Measurements from ENCODE around the gene TBC1D5. TPM values are rescaled to one million over a fixed set of nuclear protein-coding genes. Genes with fewer than 3 reads are reported as not detected.

Gene TBC1D5
- total RNA-seq, 1 experiment from 2014 or later: 36.4 TPM

DNA sequence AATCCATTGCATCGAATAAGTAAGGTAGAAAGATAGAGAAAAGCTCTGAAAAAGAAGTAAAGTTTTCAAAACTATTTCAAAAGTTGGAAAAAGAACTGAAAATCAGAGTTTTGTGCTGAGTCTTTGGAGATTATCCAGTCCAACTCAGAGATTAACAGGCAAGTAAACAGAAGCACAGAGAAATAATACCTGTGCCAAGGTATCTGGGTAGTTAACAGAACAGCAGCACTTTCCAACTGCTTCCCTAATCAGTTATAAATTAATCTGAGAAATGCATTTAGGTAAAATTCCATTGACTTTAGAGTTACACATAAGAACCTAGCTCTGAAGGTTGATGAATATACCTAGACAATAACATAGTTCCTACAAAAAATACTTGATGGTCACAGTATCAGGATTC, 355.3 kb downstream of the TBC1D5 start:
- H3K4me1 Mint-ChIP-seq (ENCODE audit: low read depth, unreplicated experiment): peaks cover 10% of the 10 kb centered on the region
- Histone ChIP-seq H3K36me3 (ENCODE audit: control insufficient read depth, insufficient read depth, low read length) (no peaks in the 10 kb centered on the region), H3K27me3 (replicated peaks; ENCODE audit: control insufficient read depth, insufficient read depth, low read length) (no peaks in the 10 kb centered on the region), H3K4me1 (peaks cover 14% of the 10 kb centered on the region), H3K4me3 (ENCODE audit: low read depth, low read length) (no peak overlapping the region), H3K9me3 (no peaks in the 10 kb centered on the region)
- no peak for DNase-seq
- ChIA-PET CTCF (no interaction called here), POLR2A (no interaction called here)
- no peak overlapping the region for H3K4me3 Mint-ChIP-seq (ENCODE audit: unreplicated experiment)
- H3K36me3 Mint-ChIP-seq (ENCODE audit: insufficient read depth, unreplicated experiment): no peaks in the 10 kb centered on the region
- TF ChIP-seq, protein P1, sequence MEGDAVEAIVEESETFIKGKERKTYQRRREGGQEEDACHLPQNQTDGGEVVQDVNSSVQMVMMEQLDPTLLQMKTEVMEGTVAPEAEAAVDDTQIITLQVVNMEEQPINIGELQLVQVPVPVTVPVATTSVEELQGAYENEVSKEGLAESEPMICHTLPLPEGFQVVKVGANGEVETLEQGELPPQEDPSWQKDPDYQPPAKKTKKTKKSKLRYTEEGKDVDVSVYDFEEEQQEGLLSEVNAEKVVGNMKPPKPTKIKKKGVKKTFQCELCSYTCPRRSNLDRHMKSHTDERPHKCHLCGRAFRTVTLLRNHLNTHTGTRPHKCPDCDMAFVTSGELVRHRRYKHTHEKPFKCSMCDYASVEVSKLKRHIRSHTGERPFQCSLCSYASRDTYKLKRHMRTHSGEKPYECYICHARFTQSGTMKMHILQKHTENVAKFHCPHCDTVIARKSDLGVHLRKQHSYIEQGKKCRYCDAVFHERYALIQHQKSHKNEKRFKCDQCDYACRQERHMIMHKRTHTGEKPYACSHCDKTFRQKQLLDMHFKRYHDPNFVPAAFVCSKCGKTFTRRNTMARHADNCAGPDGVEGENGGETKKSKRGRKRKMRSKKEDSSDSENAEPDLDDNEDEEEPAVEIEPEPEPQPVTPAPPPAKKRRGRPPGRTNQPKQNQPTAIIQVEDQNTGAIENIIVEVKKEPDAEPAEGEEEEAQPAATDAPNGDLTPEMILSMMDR (IDR thresholded peaks at IDR 0.05; ENCODE audit: insufficient read depth in 1 of 2, low read depth in 1 of 2, low read length in 1 of 2, severe bottlenecking in 1 of 2, unreplicated experiment in 1 of 2): no peak
- H3K9me3 Mint-ChIP-seq (ENCODE audit: unreplicated experiment): no peaks in the 10 kb centered on the region
- intact Hi-C loops (cut with micrococcal nuclease; ENCODE audit: unreplicated experiment): no loop called here
- BruUV-seq (replicated peaks): no TSS peak
- no peaks in the 10 kb centered on the region for H3K27me3 Mint-ChIP-seq (ENCODE audit: insufficient read depth, unreplicated experiment)
- no peak overlapping the region for H3K27ac Mint-ChIP-seq (ENCODE audit: unreplicated experiment)

DNA sequence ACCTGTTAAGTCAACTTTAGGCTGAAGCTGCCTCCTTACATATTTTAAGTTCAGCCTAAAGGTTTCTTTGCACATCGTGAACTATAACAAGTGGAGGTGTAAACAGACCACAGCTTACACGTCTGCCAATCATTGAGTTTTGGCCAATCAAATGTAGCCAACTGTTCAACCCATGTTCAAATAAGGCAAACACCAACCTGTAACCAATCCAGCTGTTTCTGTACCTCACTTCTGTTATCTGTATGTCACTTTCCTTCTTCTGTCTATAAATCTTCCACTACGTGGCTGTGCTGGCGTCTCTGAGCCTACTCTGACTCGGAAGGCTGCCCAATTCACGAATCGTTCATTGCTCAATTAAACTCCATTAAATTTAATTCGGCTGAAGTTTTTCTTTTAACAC, 356.0 kb downstream of the TBC1D5 start:
- no peaks in the 10 kb centered on the region for H3K27me3 Mint-ChIP-seq (ENCODE audit: insufficient read depth, unreplicated experiment)
- no peak for DNase-seq
- H3K9me3 Mint-ChIP-seq (ENCODE audit: unreplicated experiment): no peaks in the 10 kb centered on the region
- H3K27me3 ChIP-seq (replicated peaks; ENCODE audit: control insufficient read depth, insufficient read depth, low read length): no peaks in the 10 kb centered on the region
- no TSS peak for BruUV-seq (replicated peaks)
- peaks cover 10% of the 10 kb centered on the region for H3K4me1 Mint-ChIP-seq (ENCODE audit: low read depth, unreplicated experiment)
- H3K36me3 Mint-ChIP-seq (ENCODE audit: insufficient read depth, unreplicated experiment): no peaks in the 10 kb centered on the region
- H3K27ac Mint-ChIP-seq (ENCODE audit: unreplicated experiment): no peak overlapping the region
- H3K4me3 ChIP-seq (ENCODE audit: low read depth, low read length): no peak overlapping the region
- ChIA-PET POLR2A (no interaction called here), CTCF (no interaction called here)
- H3K4me1 ChIP-seq: peaks cover 14% of the 10 kb centered on the region
- no peaks in the 10 kb centered on the region for H3K36me3 ChIP-seq (ENCODE audit: control insufficient read depth, insufficient read depth, low read length)
- H3K4me3 Mint-ChIP-seq (ENCODE audit: unreplicated experiment): no peak overlapping the region
- H3K9me3 ChIP-seq: no peaks in the 10 kb centered on the region
- intact Hi-C loops (cut with micrococcal nuclease; ENCODE audit: unreplicated experiment): no loop called here
- TF ChIP-seq, protein P1 (IDR thresholded peaks at IDR 0.05; ENCODE audit: insufficient read depth in 1 of 2, low read depth in 1 of 2, low read length in 1 of 2, severe bottlenecking in 1 of 2, unreplicated experiment in 1 of 2): no peak

DNA sequence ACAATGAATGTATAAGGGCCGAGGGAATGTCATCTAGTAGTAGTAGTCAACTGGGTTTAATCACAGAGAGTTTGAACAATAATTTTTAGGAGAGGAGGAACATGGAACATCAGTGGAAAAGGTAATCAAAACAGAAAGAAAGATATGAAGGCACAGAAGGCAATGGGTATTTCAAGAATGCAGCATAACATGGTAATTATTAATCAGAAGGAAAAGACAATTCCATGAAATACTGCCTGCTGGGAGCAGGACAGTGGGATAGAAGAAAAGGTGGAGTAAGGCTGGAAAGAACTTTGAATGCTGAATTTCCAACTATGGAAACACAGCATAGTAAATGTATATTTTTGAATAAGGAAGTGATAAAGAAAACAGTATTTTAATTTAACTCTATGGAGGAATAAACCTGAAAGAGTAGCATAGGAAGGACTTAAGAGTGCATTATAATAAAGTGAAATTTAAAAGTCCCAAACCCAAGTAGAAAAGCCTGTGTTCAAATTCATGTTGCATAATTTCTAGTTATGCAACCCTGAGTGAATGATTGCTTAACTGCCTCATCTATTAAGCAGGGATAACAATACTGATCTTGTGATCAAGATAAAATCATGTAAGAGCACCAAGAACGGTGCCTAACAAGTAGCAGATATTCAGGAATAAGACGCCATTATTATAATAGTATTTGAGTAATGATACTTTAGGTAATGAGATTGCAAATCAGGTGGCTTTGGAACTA, 357.7 kb downstream of the TBC1D5 start:
- Mint-ChIP-seq H3K4me3 (ENCODE audit: unreplicated experiment) (peak overlapping the region; percentile 2), H3K27ac (ENCODE audit: unreplicated experiment) (peak overlapping the region; percentile 19), H3K9me3 (ENCODE audit: unreplicated experiment) (no peaks in the 10 kb centered on the region), H3K36me3 (ENCODE audit: insufficient read depth, unreplicated experiment) (no peaks in the 10 kb centered on the region), H3K27me3 (ENCODE audit: insufficient read depth, unreplicated experiment) (no peaks in the 10 kb centered on the region), H3K4me1 (ENCODE audit: low read depth, unreplicated experiment) (peaks cover 10% of the 10 kb centered on the region)
- intact Hi-C loops (cut with micrococcal nuclease; ENCODE audit: unreplicated experiment): no loop called here
- TF ChIP-seq, protein P1 (IDR thresholded peaks at IDR 0.05; ENCODE audit: insufficient read depth in 1 of 2, low read depth in 1 of 2, low read length in 1 of 2, severe bottlenecking in 1 of 2, unreplicated experiment in 1 of 2): no peak
- BruUV-seq (replicated peaks): no TSS peak
- H3K4me3 ChIP-seq (ENCODE audit: low read depth, low read length): no peak overlapping the region
- POLR2A ChIA-PET: interaction anchor here (0.7 kb wide), 1 partner anchor 1317 kb away, joined by 4 read pairs; no protein-coding TSS in a partner anchor
- H3K27me3 ChIP-seq (replicated peaks; ENCODE audit: control insufficient read depth, insufficient read depth, low read length): no peaks in the 10 kb centered on the region
- no peak for DNase-seq
- H3K4me1 ChIP-seq: peaks cover 14% of the 10 kb centered on the region
- no peaks in the 10 kb centered on the region for H3K9me3 ChIP-seq
- CTCF ChIA-PET: no interaction called here
- H3K36me3 ChIP-seq (ENCODE audit: control insufficient read depth, insufficient read depth, low read length): no peaks in the 10 kb centered on the region
